Measurements from ENCODE around the gene OR2V2. TPM values are rescaled to one million over a fixed set of nuclear protein-coding genes. Genes with fewer than 3 reads are reported as not detected.
"Not testable (repeated sequence)": the region's sequence is repeated elsewhere in the genome, so short reads cannot be mapped to it uniquely, and the experiment has no call there.

The OR2V2 gene
- total and polyA plus RNA-seq, 8 donors: not detected

DNA sequence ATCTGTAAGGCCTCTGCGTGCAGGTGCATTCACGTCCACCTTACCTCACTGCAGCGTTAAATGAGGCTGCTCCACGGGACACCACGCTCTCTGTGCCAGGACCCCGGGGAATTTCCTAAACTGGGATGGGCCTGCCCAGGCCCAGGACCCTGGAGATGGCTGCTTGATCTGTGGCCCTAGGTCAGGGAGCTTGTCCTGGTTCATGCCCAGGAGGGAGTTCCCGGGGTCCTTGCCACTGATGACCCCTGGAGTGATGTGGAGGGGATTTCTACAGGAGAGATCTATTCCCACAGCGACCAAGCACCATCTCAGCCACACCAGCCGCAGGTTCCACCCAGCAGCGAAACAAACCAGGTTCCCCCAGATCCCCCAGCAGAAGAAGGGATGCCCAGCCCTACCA, 19.9 kb upstream of the OR2V2 start:
- peaks cover 0 to 67% (median 28%) of the 10 kb centered on the region in 3 donors for H3K27me3 ChIP-seq
- no peak for DNase-seq
- H3K4me3 ChIP-seq: no peak overlapping the region
- H3K36me3 ChIP-seq: no peaks in the 10 kb centered on the region
- 81 to 89% (median 86%) methylated on average over 7 to 10 of the region's 10 CpGs for WGBS, 5 donors
- no peak overlapping the region for H3K27ac ChIP-seq
- H3K4me1 ChIP-seq: no peaks in the 10 kb centered on the region
- intact Hi-C loops (cut with DNase I; ENCODE audit: low total_unique reads): no loop called here
- TF ChIP-seq, protein P1, sequence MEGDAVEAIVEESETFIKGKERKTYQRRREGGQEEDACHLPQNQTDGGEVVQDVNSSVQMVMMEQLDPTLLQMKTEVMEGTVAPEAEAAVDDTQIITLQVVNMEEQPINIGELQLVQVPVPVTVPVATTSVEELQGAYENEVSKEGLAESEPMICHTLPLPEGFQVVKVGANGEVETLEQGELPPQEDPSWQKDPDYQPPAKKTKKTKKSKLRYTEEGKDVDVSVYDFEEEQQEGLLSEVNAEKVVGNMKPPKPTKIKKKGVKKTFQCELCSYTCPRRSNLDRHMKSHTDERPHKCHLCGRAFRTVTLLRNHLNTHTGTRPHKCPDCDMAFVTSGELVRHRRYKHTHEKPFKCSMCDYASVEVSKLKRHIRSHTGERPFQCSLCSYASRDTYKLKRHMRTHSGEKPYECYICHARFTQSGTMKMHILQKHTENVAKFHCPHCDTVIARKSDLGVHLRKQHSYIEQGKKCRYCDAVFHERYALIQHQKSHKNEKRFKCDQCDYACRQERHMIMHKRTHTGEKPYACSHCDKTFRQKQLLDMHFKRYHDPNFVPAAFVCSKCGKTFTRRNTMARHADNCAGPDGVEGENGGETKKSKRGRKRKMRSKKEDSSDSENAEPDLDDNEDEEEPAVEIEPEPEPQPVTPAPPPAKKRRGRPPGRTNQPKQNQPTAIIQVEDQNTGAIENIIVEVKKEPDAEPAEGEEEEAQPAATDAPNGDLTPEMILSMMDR (IDR thresholded peaks at IDR 0.05): no peak
- no peak for TF ChIP-seq EP300 (IDR thresholded peaks at IDR 0.05)
- TF ChIP-seq POLR2A (IDR thresholded peaks at IDR 0.05): no peak
- TF ChIP-seq POLR2AphosphoS5 (IDR thresholded peaks at IDR 0.05): no peak
- no peaks in the 10 kb centered on the region for H3K9me3 ChIP-seq

DNA sequence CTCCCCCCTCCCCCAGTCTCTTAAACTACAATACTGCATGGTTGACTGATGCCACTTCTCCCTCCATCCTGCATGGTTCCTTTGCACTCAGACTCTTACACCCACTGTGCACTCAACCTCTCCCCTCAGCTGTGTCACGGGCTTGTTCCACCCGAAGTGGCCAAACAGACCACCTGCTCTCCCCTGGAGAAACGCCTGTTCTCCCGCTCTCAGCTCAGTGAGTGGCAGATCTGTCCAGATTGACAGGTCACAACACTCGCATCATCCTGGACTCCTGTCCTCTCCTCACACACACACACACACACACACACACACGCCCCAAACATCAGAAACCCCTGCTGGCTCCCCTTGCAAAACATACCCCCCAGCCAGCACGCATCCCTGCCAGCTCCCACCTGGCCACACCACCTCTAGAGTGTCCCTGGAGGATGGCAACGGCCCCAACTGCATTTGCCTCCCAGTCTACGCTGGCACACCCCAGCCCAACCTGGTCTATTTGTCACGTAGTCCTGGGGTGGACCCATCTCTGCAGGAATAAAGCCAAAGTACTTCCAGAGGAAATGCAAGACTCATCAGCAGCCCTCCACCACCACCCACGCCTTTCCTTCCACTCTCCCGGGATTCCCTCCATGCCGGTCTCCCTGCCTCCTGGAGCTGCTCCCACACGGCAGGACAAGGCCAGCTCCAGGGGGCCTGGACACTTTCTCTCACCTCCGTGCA, 19.3 kb upstream of the OR2V2 start:
- no peaks in the 10 kb centered on the region for H3K9me3 ChIP-seq
- 43 to 69% (median 66%) methylated on average over 15 of the region's 15 CpGs for whole genome bisulfite sequencing, 5 donors
- peaks cover 0 to 69% (median 32%) of the 10 kb centered on the region in 3 donors for H3K27me3 ChIP-seq
- H3K36me3 ChIP-seq: no peaks in the 10 kb centered on the region
- no peak overlapping the region for H3K4me3 ChIP-seq
- H3K4me1 ChIP-seq: no peaks in the 10 kb centered on the region
- TF ChIP-seq, protein P1 (IDR thresholded peaks at IDR 0.05): no peak
- TF ChIP-seq EP300 (IDR thresholded peaks at IDR 0.05) (no peak), POLR2A (IDR thresholded peaks at IDR 0.05) (no peak), POLR2AphosphoS5 (IDR thresholded peaks at IDR 0.05) (no peak)
- intact Hi-C loops (cut with DNase I; ENCODE audit: low total_unique reads): no loop called here
- no peak overlapping the region for H3K27ac ChIP-seq
- DNase-seq: no peak

GRCh38 chr5:181129601-181130000, 17.8 kb upstream of the OR2V2 start:
- Histone ChIP-seq H3K4me3 (no peak overlapping the region), H3K36me3 (no peaks in the 10 kb centered on the region), H3K27me3 (peaks cover 0 to 63% (median 35%) of the 10 kb centered on the region in 3 donors), H3K4me1 (no peaks in the 10 kb centered on the region), H3K27ac (no peak overlapping the region), H3K9me3 (no peaks in the 10 kb centered on the region)
- intact Hi-C loops (cut with DNase I; ENCODE audit: low total_unique reads): no loop called here
- TF ChIP-seq, protein P1 (IDR thresholded peaks at IDR 0.05): no peak
- TF ChIP-seq POLR2AphosphoS5 (IDR thresholded peaks at IDR 0.05): no peak
- TF ChIP-seq POLR2A (IDR thresholded peaks at IDR 0.05): no peak
- no peak for TF ChIP-seq EP300 (IDR thresholded peaks at IDR 0.05)
- 40 to 57% (median 44%) methylated on average over 7 of the region's 7 CpGs for WGBS, 5 donors
- DNase-seq: no peak

GRCh38 chr5:181130081-181130480, 17.3 kb upstream of the OR2V2 start:
- DNase-seq; H3K36me3 ChIP-seq; intact Hi-C loops (cut with DNase I; ENCODE audit: low total_unique reads); H3K27ac ChIP-seq; H3K4me1 ChIP-seq; H3K9me3 ChIP-seq; H3K4me3 ChIP-seq: not testable (repeated sequence)
- WGBS, 5 donors: 52 to 73% (median 61%) methylated on average over 5 to 9 of the region's 9 CpGs
- H3K27me3 ChIP-seq: peaks cover 0 to 63% (median 35%) of the 10 kb centered on the region in 3 donors

GRCh38 chr5:181130832-181131496, 16.4 kb upstream of the OR2V2 start, which contains the start of gene OR2V1:
TSS of gene OR2V1 (minus strand) at chr5:181131169. CDS start at chr5:181125304, 5,865 bp downstream.
- no peak within 1 kb of the TSS for H3K27ac ChIP-seq
- peaks cover 0 to 3% (median 2%) of the 10 kb centered on the region in 4 donors for H3K9me3 ChIP-seq
- no peaks in the 10 kb centered on the region for H3K4me1 ChIP-seq
- no peak within 1 kb of the TSS for H3K4me3 ChIP-seq
- TF ChIP-seq, protein P1 (IDR thresholded peaks at IDR 0.05): no peak
- TF ChIP-seq POLR2AphosphoS5 (IDR thresholded peaks at IDR 0.05): no peak
- TF ChIP-seq EP300 (IDR thresholded peaks at IDR 0.05): no peak
- no peak for TF ChIP-seq POLR2A (IDR thresholded peaks at IDR 0.05)
- no peaks in the 10 kb centered on the region for H3K36me3 ChIP-seq
- H3K27me3 ChIP-seq: peaks cover 0 to 63% (median 35%) of the 10 kb centered on the region in 3 donors
- WGBS, 5 donors: 67 to 79% (median 73%) methylated on average over 9 to 14 of the region's 14 CpGs
- intact Hi-C loops (cut with DNase I; ENCODE audit: low total_unique reads): no loop called here
- no peak for DNase-seq
